HL-60 (cell line): ENCODE measurements around the gene TSPEAR.
A peak's percentile ranks its signal among the peaks of the same experiment; 100 is the strongest.

ENCODE experiments used
- DNase-seq, 2 experiments: peaks; one replicate each; pipeline ENCODE4 v3.0.0-alpha.2; 2010 to 2020; ENCODE audit warnings: low read depth in 1 of 2, low spot score in 1 of 2
- H3K27ac ChIP-seq: fragments of 250-450 bp; sonication (Bioruptor Pico); replicated peaks from 2 replicates; pipeline ENCODE4 v1.5.1; 2020; ENCODE audit warnings: mild to moderate bottlenecking, moderate library complexity
- H3K27me3 ChIP-seq: fragments of 250-450 bp; sonication (Bioruptor Pico); 2 replicates; pipeline ENCODE4 v1.5.1; 2021; ENCODE audit warnings: mild to moderate bottlenecking, moderate library complexity; ENCODE audit not compliant: insufficient read depth, poor library complexity, severe bottlenecking
- H3K4me3 ChIP-seq: replicated peaks from 2 replicates; pipeline ENCODE4 v1.5.1; 2011; ENCODE audit warnings: mild to moderate bottlenecking, control low read depth, low read length; ENCODE audit not compliant: insufficient read depth
- GABPA ChIP-seq: IDR thresholded peaks from 2 replicates; pipeline ENCODE4 v1.6.1; 2012; ENCODE audit warnings: low read depth
- POLR2AphosphoS5 ChIP-seq: IDR thresholded peaks from 2 replicates; pipeline ENCODE4 v1.6.1; 2012; ENCODE audit warnings: low read depth
- SPI1 ChIP-seq: IDR thresholded peaks from 2 replicates; pipeline ENCODE4 v1.6.1; 2012; ENCODE audit warnings: low read depth, mild to moderate bottlenecking, borderline replicate concordance
- TF ChIP-seq, protein P1 (sequence below): IDR thresholded peaks from one replicate; pipeline ENCODE4 v1.5.1; 2011; ENCODE audit warnings: low read length, control low read depth, inconsistent platforms; ENCODE audit not compliant: insufficient read depth
- TF ChIP-seq, protein P2 (sequence below): IDR thresholded peaks from 2 replicates; pipeline ENCODE4 v1.6.1; 2012; ENCODE audit warnings: low read depth; ENCODE audit not compliant: insufficient replicate concordance

The TSPEAR gene

DNA sequence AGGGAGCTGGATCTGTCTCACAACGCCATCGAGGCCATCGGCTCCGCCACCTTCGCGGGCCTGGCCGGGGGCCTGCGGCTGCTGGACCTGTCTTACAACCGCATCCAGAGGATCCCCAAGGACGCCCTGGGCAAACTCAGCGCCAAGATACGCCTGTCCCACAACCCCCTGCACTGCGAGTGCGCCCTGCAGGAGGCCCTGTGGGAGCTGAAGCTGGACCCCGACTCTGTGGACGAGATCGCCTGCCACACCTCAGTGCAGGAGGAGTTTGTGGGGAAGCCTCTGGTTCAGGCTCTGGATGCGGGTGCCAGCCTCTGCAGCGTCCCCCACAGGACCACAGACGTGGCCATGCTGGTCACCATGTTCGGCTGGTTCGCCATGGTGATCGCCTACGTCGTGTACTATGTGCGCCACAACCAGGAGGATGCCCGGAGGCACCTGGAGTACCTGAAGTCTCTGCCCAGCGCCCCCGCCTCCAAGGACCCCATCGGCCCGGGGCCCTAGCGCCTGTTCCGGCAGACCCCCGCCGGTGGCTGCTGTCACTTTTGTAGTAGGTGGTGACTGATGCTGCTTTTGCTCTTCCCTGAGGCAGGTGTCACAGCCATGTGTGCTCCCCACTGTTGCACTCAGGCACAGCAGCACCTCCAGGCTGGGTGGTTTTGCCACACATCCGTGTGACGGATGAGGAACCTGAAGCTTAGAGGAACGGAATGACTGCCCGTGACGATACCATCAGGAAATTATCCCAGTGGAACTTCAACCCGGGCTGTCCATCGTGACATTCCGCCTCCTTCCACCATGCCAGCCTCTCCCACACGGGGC is 254.2 kb downstream of the TSPEAR start:
- no peak for DNase-seq
- no peaks in the 10 kb centered on the region for H3K27me3 ChIP-seq
- TF ChIP-seq GABPA (no peak), POLR2AphosphoS5 (no peak), SPI1 (no peak)
- TF ChIP-seq, protein P1, sequence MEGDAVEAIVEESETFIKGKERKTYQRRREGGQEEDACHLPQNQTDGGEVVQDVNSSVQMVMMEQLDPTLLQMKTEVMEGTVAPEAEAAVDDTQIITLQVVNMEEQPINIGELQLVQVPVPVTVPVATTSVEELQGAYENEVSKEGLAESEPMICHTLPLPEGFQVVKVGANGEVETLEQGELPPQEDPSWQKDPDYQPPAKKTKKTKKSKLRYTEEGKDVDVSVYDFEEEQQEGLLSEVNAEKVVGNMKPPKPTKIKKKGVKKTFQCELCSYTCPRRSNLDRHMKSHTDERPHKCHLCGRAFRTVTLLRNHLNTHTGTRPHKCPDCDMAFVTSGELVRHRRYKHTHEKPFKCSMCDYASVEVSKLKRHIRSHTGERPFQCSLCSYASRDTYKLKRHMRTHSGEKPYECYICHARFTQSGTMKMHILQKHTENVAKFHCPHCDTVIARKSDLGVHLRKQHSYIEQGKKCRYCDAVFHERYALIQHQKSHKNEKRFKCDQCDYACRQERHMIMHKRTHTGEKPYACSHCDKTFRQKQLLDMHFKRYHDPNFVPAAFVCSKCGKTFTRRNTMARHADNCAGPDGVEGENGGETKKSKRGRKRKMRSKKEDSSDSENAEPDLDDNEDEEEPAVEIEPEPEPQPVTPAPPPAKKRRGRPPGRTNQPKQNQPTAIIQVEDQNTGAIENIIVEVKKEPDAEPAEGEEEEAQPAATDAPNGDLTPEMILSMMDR = no peak
- TF ChIP-seq, protein P2, sequence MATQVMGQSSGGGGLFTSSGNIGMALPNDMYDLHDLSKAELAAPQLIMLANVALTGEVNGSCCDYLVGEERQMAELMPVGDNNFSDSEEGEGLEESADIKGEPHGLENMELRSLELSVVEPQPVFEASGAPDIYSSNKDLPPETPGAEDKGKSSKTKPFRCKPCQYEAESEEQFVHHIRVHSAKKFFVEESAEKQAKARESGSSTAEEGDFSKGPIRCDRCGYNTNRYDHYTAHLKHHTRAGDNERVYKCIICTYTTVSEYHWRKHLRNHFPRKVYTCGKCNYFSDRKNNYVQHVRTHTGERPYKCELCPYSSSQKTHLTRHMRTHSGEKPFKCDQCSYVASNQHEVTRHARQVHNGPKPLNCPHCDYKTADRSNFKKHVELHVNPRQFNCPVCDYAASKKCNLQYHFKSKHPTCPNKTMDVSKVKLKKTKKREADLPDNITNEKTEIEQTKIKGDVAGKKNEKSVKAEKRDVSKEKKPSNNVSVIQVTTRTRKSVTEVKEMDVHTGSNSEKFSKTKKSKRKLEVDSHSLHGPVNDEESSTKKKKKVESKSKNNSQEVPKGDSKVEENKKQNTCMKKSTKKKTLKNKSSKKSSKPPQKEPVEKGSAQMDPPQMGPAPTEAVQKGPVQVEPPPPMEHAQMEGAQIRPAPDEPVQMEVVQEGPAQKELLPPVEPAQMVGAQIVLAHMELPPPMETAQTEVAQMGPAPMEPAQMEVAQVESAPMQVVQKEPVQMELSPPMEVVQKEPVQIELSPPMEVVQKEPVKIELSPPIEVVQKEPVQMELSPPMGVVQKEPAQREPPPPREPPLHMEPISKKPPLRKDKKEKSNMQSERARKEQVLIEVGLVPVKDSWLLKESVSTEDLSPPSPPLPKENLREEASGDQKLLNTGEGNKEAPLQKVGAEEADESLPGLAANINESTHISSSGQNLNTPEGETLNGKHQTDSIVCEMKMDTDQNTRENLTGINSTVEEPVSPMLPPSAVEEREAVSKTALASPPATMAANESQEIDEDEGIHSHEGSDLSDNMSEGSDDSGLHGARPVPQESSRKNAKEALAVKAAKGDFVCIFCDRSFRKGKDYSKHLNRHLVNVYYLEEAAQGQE = no peak
- no peak overlapping the region for H3K27ac ChIP-seq
- H3K4me3 ChIP-seq = no peak overlapping the region

- TF ChIP-seq POLR2AphosphoS5 (no peak), SPI1 (no peak), GABPA (no peak)
- TF ChIP-seq, protein P1 = no peak
- TF ChIP-seq, protein P2 = no peak
- no peaks in the 10 kb centered on the region for H3K27me3 ChIP-seq
- H3K27ac ChIP-seq = no peak overlapping the region
- no peak overlapping the region for H3K4me3 ChIP-seq
- no peak for DNase-seq
Observed at GRCh38 chr21:44456214-44456914, 255.0 kb downstream of the TSPEAR start.

- Histone ChIP-seq H3K27ac (no peak overlapping the region), H3K27me3 (no peaks in the 10 kb centered on the region), H3K4me3 (peak overlapping the region; percentile 61)
- peak in 1 of 2 experiments; percentile 49 for DNase-seq
- no peak for TF ChIP-seq SPI1
- TF ChIP-seq, protein P2 = no peak
- no peak for TF ChIP-seq POLR2AphosphoS5
- no peak for TF ChIP-seq GABPA
- TF ChIP-seq, protein P1 = peak; percentile 28
Observed at GRCh38 chr21:44455524-44456213, 255.7 kb downstream of the TSPEAR start.
